DOHH2 (cell line): ENCODE data around the gene SPATA33.

ENCODE experiments used
- H3F3A ChIP-seq: fragments of 200-600 bp; sonication (generic), shearing (Covaris generic); 2 replicates; pipeline ENCODE4 v1.6.0; 2016; ENCODE audit warnings: antibody characterized with exemption, mild to moderate bottlenecking; ENCODE audit not compliant: control insufficient read depth, insufficient read depth
- H3K27ac ChIP-seq: fragments of 200-600 bp; sonication (generic); 2 replicates; pipeline ENCODE4 v1.5.1; 2014; ENCODE audit warnings: low read depth, mild to moderate bottlenecking, low read length, moderate library complexity
- H3K27me3 ChIP-seq: fragments of 200-600 bp; sonication (generic); 2 replicates; pipeline ENCODE4 v1.6.1; 2014; ENCODE audit warnings: mild to moderate bottlenecking, low read length, mixed read lengths; ENCODE audit not compliant: control insufficient read depth
- H3K36me3 ChIP-seq: fragments of 200-600 bp; sonication (generic); 2 replicates; pipeline ENCODE4 v1.6.1; 2014; ENCODE audit warnings: mild to moderate bottlenecking, low read length, moderate library complexity, mixed read lengths; ENCODE audit not compliant: control insufficient read depth
- H3K4me1 ChIP-seq: fragments of 200-600 bp; sonication (generic); 2 replicates; pipeline ENCODE4 v1.6.1; 2014; ENCODE audit warnings: mild to moderate bottlenecking, low read length, mixed read lengths; ENCODE audit not compliant: control insufficient read depth
- H3K4me2 ChIP-seq: fragments of 200-600 bp; sonication (generic); 2 replicates; pipeline ENCODE4 v1.6.0; 2014; ENCODE audit warnings: mild to moderate bottlenecking, low read length, moderate library complexity
- H3K4me3 ChIP-seq: fragments of 200-600 bp; sonication (generic); 2 replicates; pipeline ENCODE4 v1.5.1; 2014; ENCODE audit warnings: mild to moderate bottlenecking, low read length, mixed read lengths
- H3K79me2 ChIP-seq: fragments of 200-600 bp; sonication (generic); 2 replicates; pipeline ENCODE4 v1.6.1; 2014; ENCODE audit warnings: mild to moderate bottlenecking, low read length, mixed read lengths; ENCODE audit not compliant: control insufficient read depth
- H3K9me2 ChIP-seq: fragments of 200-600 bp; sonication (generic); replicated peaks from 2 replicates; pipeline ENCODE4 v1.6.1; 2014; ENCODE audit warnings: mild to moderate bottlenecking, low read length, mixed read lengths; ENCODE audit not compliant: control insufficient read depth
- H3K9me3 ChIP-seq: fragments of 200-600 bp; sonication (generic); 2 replicates; pipeline ENCODE4 v1.6.1; 2014; ENCODE audit warnings: antibody characterized with exemption, low read length, mixed read lengths; ENCODE audit not compliant: control insufficient read depth, insufficient read depth
- H4K20me1 ChIP-seq: fragments of 200-600 bp; sonication (generic); 2 replicates; pipeline ENCODE4 v1.6.0; 2014; ENCODE audit warnings: low read depth, mild to moderate bottlenecking, antibody characterized with exemption, low read length, moderate library complexity; ENCODE audit not compliant: control insufficient read depth, insufficient read depth
- CTCF ChIP-seq: fragments of 200-600 bp; sonication (generic); IDR thresholded peaks from one replicate; pipeline ENCODE4 v1.5.1; 2014; ENCODE audit warnings: antibody characterized with exemption, mild to moderate bottlenecking, low read depth, low read length; ENCODE audit not compliant: poor library complexity, severe bottlenecking
- EZH2phosphoT487 ChIP-seq: fragments of 200-600 bp; sonication (generic); IDR thresholded peaks from 2 replicates; pipeline ENCODE4 v1.6.1; 2017; ENCODE audit warnings: borderline replicate concordance, mild to moderate bottlenecking, antibody characterized with exemption, low read length, moderate library complexity, mixed read lengths

SPATA33 gene

GRCh38 chr16:89704281-89704680 lies 46.6 kb downstream of the SPATA33 start:
- Histone ChIP-seq H3K9me3 (no peaks in the 10 kb centered on the region), H3K27ac (no peak overlapping the region), H3K4me2 (no peak overlapping the region), H3K79me2 (no peaks in the 10 kb centered on the region), H3F3A (0 out of 2 replicates have a peak, but pooled peaks cover 1% of the 10 kb centered on the region), H4K20me1 (no peaks in the 10 kb centered on the region; the same call in 1 of the 2 replicates), H3K4me1 (peaks cover 27% of the 10 kb centered on the region), H3K4me3 (no peak overlapping the region), H3K36me3 (no peaks in the 10 kb centered on the region), H3K27me3 (no peaks in the 10 kb centered on the region), H3K9me2 (no peaks in the 10 kb centered on the region)
- no peak for TF ChIP-seq EZH2phosphoT487
- no peak for TF ChIP-seq CTCF

- Histone ChIP-seq H3F3A (no peaks in the 10 kb centered on the region), H4K20me1 (no peaks in the 10 kb centered on the region)
Measured at GRCh38 chr16:89705006-89705405, 47.4 kb downstream of the SPATA33 start.

GRCh38 chr16:89706518-89707260 lies 49.1 kb downstream of the SPATA33 start:
- H3F3A ChIP-seq: no peaks in the 10 kb centered on the region
- no peaks in the 10 kb centered on the region for H4K20me1 ChIP-seq
- no peaks in the 10 kb centered on the region for H3K36me3 ChIP-seq
- peak overlapping the region; percentile 56 for H3K4me2 ChIP-seq
- peaks cover 11% of the 10 kb centered on the region for H3K4me1 ChIP-seq
- H3K4me3 ChIP-seq: no peak overlapping the region
- no peaks in the 10 kb centered on the region for H3K27me3 ChIP-seq
- H3K27ac ChIP-seq: no peak overlapping the region
- no peaks in the 10 kb centered on the region for H3K9me3 ChIP-seq
- no peaks in the 10 kb centered on the region for H3K79me2 ChIP-seq
- no peaks in the 10 kb centered on the region for H3K9me2 ChIP-seq
- TF ChIP-seq CTCF: no peak
- no peak for TF ChIP-seq EZH2phosphoT487

More at GRCh38 chr16:89705006-89705405, 47.4 kb downstream of the SPATA33 start:
- Histone ChIP-seq H3K4me3 (no peak overlapping the region), H3K36me3 (no peaks in the 10 kb centered on the region), H3K79me2 (no peaks in the 10 kb centered on the region), H3K4me1 (peaks cover 22% of the 10 kb centered on the region), H3K27me3 (no peaks in the 10 kb centered on the region), H3K27ac (no peak overlapping the region), H3K4me2 (no peak overlapping the region), H3K9me2 (no peaks in the 10 kb centered on the region), H3K9me3 (no peaks in the 10 kb centered on the region)
- TF ChIP-seq EZH2phosphoT487 (no peak), CTCF (no peak)
